IMR-90 (cell line): ENCODE measurements around the gene POMGNT1. TPM values are rescaled to one million over a fixed set of nuclear protein-coding genes. Genes with fewer than 3 reads are reported as not detected.
A peak's percentile ranks its signal among the peaks of the same experiment; 100 is the strongest.

Source experiments
- ATAC-seq: fragments of 200-7000 bp; cut with Tn5 transposase; 2 replicates; pipeline ENCODE4 v1.9.1; 2020; ENCODE audit warnings: low read depth, mild to moderate bottlenecking, moderate library complexity
- BruUV-seq: library from RNA; stranded (reverse); fragments of 400-500 nt; replicated peaks from 2 replicates; lab custom pipeline; 2021; lab: Mats Ljungman, UMichigan
- CTCF ChIA-PET: fragments of 300-600 bp; formaldehyde crosslinking; extraction: SDS; loops from one replicate; lab custom pipeline; 2021; ENCODE audit warnings: antibody characterized with exemption; lab: Yijun Ruan, JAX
- POLR2A ChIA-PET: fragments of 300-600 bp; sonication (Branson Sonifier 250); formaldehyde crosslinking; loops from one replicate; lab custom pipeline; 2022; ENCODE audit warnings: antibody characterized with exemption; ENCODE audit not compliant: unreplicated experiment; lab: Charles Lee
- DNase-seq: peaks from one replicate; pipeline ENCODE4 v3.0.0; 2013
- H2AFZ ChIP-seq: replicated peaks from 2 replicates; pipeline ENCODE3; 2013; ENCODE audit warnings: low read length, mild to moderate bottlenecking; ENCODE audit not compliant: poor library complexity
- H2AK5ac ChIP-seq: 2 replicates; pipeline ENCODE4 v1.6.1; 2013; ENCODE audit warnings: low read depth, low read length, inconsistent platforms
- H2AK9ac ChIP-seq: replicated peaks from 2 replicates; pipeline ENCODE3; 2013; ENCODE audit warnings: mild to moderate bottlenecking, low read depth, low read length, moderate library complexity; ENCODE audit not compliant: poor library complexity
- H2BK120ac ChIP-seq: 2 replicates; pipeline ENCODE4 v1.6.1; 2013; ENCODE audit warnings: low read depth, low read length, inconsistent platforms
- H2BK15ac ChIP-seq: 3 replicates; pipeline ENCODE4 v1.6.1; 2013; ENCODE audit warnings: low read depth, low read length, inconsistent platforms
- H2BK20ac ChIP-seq: 2 replicates; pipeline ENCODE4 v1.6.1; 2013; ENCODE audit warnings: low read depth, mild to moderate bottlenecking, inconsistent platforms, low read length, moderate library complexity
- H2BK5ac ChIP-seq: 2 replicates; pipeline ENCODE4 v1.6.1; 2013; ENCODE audit warnings: mild to moderate bottlenecking, low read depth, low read length, inconsistent platforms; ENCODE audit not compliant: poor library complexity, severe bottlenecking
- H3K14ac ChIP-seq: replicated peaks from 2 replicates; pipeline ENCODE4 v1.6.1; 2013; ENCODE audit warnings: low read depth, low read length, inconsistent platforms
- H3K18ac ChIP-seq: 2 replicates; pipeline ENCODE4 v1.6.1; 2013; ENCODE audit warnings: low read depth, low read length, control low read depth
- H3K23ac ChIP-seq: 2 replicates; pipeline ENCODE4 v1.6.1; 2013; ENCODE audit warnings: low read depth, low read length, inconsistent platforms
- H3K27ac ChIP-seq: 2 replicates; pipeline ENCODE4 v1.5.1; 2013; ENCODE audit warnings: mild to moderate bottlenecking, control low read depth, low read length; ENCODE audit not compliant: insufficient read depth
- H3K27me3 ChIP-seq: 2 replicates; pipeline ENCODE4 v1.6.1; 2013; ENCODE audit warnings: low read length; ENCODE audit not compliant: control insufficient read depth, insufficient read depth
- H3K36me3 ChIP-seq: 2 replicates; pipeline ENCODE4 v1.6.1; 2013; ENCODE audit warnings: low read length, mixed read lengths; ENCODE audit not compliant: control insufficient read depth, insufficient read depth
- H3K4ac ChIP-seq: 2 replicates; pipeline ENCODE4 v1.6.1; 2013; ENCODE audit warnings: low read depth, low read length, inconsistent platforms
- H3K4me1 ChIP-seq: 2 replicates; pipeline ENCODE4 v1.6.1; 2013; ENCODE audit warnings: low read length, mixed read lengths; ENCODE audit not compliant: control insufficient read depth, insufficient read depth
- H3K4me2 ChIP-seq: 2 replicates; pipeline ENCODE4 v1.6.1; 2013; ENCODE audit warnings: low read depth, mild to moderate bottlenecking, control low read depth, low read length, moderate library complexity
- H3K4me3 ChIP-seq: 2 replicates; pipeline ENCODE4 v1.5.1; 2013; ENCODE audit warnings: low read depth, mild to moderate bottlenecking, control low read depth, low read length, moderate library complexity; ENCODE audit not compliant: insufficient read depth
- H3K56ac ChIP-seq: 2 replicates; pipeline ENCODE4 v1.6.1; 2013; ENCODE audit warnings: low read length, inconsistent platforms; ENCODE audit not compliant: insufficient read depth; ENCODE audit errors: extremely low read depth
- H3K79me1 ChIP-seq, 2 experiments: 2 replicates each; pipeline ENCODE4 v1.6.1; 2013; ENCODE audit warnings: low read length in 2 of 2, inconsistent platforms in 1 of 2, low read depth in 1 of 2
- H3K9ac ChIP-seq: 2 replicates; pipeline ENCODE4 v1.6.1; 2013; ENCODE audit warnings: low read depth, low read length, control low read depth
- H3K9me1 ChIP-seq: 2 replicates; pipeline ENCODE4 v1.6.1; 2013; ENCODE audit warnings: low read length, inconsistent platforms; ENCODE audit not compliant: insufficient read depth
- H3K9me3 ChIP-seq: 2 replicates; pipeline ENCODE4 v1.6.1; 2013; ENCODE audit warnings: low read length; ENCODE audit not compliant: control insufficient read depth, insufficient read depth
- H4K20me1 ChIP-seq: 2 replicates; pipeline ENCODE4 v1.6.1; 2013; ENCODE audit warnings: low read length, inconsistent platforms; ENCODE audit not compliant: insufficient read depth
- H4K5ac ChIP-seq: 2 replicates; pipeline ENCODE4 v1.6.1; 2013; ENCODE audit warnings: mild to moderate bottlenecking, low read depth, low read length, control low read depth
- H4K8ac ChIP-seq, 2 experiments: 2 replicates each; pipeline ENCODE4 v1.6.1; 2013; ENCODE audit warnings: low read depth in 2 of 2, low read length in 2 of 2, control low read depth in 1 of 2, inconsistent platforms in 1 of 2
- H4K91ac ChIP-seq: 2 replicates; pipeline ENCODE4 v1.6.1; 2013; ENCODE audit warnings: low read depth, low read length, inconsistent platforms; ENCODE audit not compliant: insufficient read depth
- MAFK ChIP-seq: IDR thresholded peaks from 2 replicates; pipeline ENCODE4 v1.6.1; 2012; ENCODE audit warnings: low read depth, low read length, improper control_type of control experiment
- MAZ ChIP-seq: IDR thresholded peaks from 2 replicates; pipeline ENCODE4 v1.6.1; 2012; ENCODE audit warnings: low read depth, mild to moderate bottlenecking, low read length, improper control_type of control experiment, moderate library complexity, borderline replicate concordance
- WGBS, 2 experiments: methylation state at CpG; one replicate each; pipeline versions ENCODE4 v1.1.5 to v1.1.7; 2013; ENCODE audit warnings: missing lambda C conversion rate in 2 of 2; ENCODE audit not compliant: insufficient read length in 1 of 2; ENCODE audit errors: extremely low coverage in 2 of 2; 5-methylcytosine and 5-hydroxymethylcytosine counted together
- dilution Hi-C: fragments of 300-500 bp; cut with HindIII; formaldehyde crosslinking; loops from one replicate; pipeline ENCODE4 v1.14.3; 2018; ENCODE audit warnings: low sequenced_read_pairs; ENCODE audit not compliant: unreplicated experiment
- in situ Hi-C: fragments of 300-500 bp; cut with MboI; formaldehyde crosslinking; loops from 3 replicates; pipeline ENCODE4 v1.14.3; 2019; ENCODE audit warnings: low sequenced_read_pairs, inconsistent platforms, mixed read lengths
- intact Hi-C: fragments of 100-400 bp; cut with micrococcal nuclease; formaldehyde crosslinking; loops from 2 replicates; pipeline ENCODE4 v1.10.0; 2022
- polyA plus RNA-seq, 3 experiments: library from polyadenylated mRNA; depleted of rRNA; stranded (reverse); fragments of >200 nt; gene quantifications; 2 replicates each; pipeline ENCODE4 v1.2.3, GENCODE V29; 2012; ENCODE audit warnings: low replicate concordance in 1 of 3
- total RNA-seq: library from RNA; depleted of rRNA; stranded (reverse); fragments of >200 nt; gene quantifications from 2 replicates; pipeline ENCODE4 v1.2.3, GENCODE V29; 2012

POMGNT1 gene
- total and polyA plus RNA-seq, 2 of the 4 experiments (the other 2 are of a cell fraction): 54.8 to 65.3 TPM

GRCh38 chr1:46169811-46170454 is 28.3 kb downstream of the POMGNT1 start:
- no peak overlapping the region for H2BK120ac ChIP-seq
- H3K4me1 ChIP-seq: peaks cover 5% of the 10 kb centered on the region
- no peak overlapping the region for H3K4ac ChIP-seq
- CTCF ChIA-PET: interaction anchor here (0.6 kb wide), 2 partner anchors 12 to 75 kb away, joined by 3 read pairs; no protein-coding TSS in a partner anchor
- dilution Hi-C loops: no loop called here
- no peak for TF ChIP-seq MAZ
- 0 out of 2 replicates have a peak, but pooled peaks have one; percentile 37 for TF ChIP-seq MAFK
- H3K9me3 ChIP-seq: no peaks in the 10 kb centered on the region
- H3K18ac ChIP-seq: no peak overlapping the region
- H3K4me3 ChIP-seq: no peak overlapping the region
- no peak overlapping the region for H3K27ac ChIP-seq
- H2AK9ac ChIP-seq: no peak overlapping the region
- ATAC-seq (no peak), DNase-seq (no peak)
- POLR2A ChIA-PET: no interaction called here
- no peak overlapping the region for H3K56ac ChIP-seq
- intact Hi-C loops: no loop called here
- no peaks in the 10 kb centered on the region for H4K20me1 ChIP-seq
- peaks cover 5% of the 10 kb centered on the region for H3K9me1 ChIP-seq
- no TSS peak for BruUV-seq
- H4K5ac ChIP-seq: no peak overlapping the region
- H3K9ac ChIP-seq: no peak overlapping the region
- H3K79me1 ChIP-seq: no peaks in the 10 kb centered on the region
- H3K36me3 ChIP-seq: no peaks in the 10 kb centered on the region
- H2BK15ac ChIP-seq: no peak overlapping the region
- H4K8ac ChIP-seq: no peak overlapping the region
- H3K23ac ChIP-seq: no peak overlapping the region
- in situ Hi-C loops: no loop called here
- WGBS, 2 experiments: no CpG with 5 or more reads among the region's 3 CpGs
- no peak overlapping the region for H3K4me2 ChIP-seq
- no peak overlapping the region for H2BK20ac ChIP-seq
- H3K27me3 ChIP-seq: peaks cover 32% of the 10 kb centered on the region
- H2AK5ac ChIP-seq: no peak overlapping the region
- H4K91ac ChIP-seq: no peak overlapping the region
- H3K14ac ChIP-seq: no peak overlapping the region
- no peak overlapping the region for H2AFZ ChIP-seq
- no peak overlapping the region for H2BK5ac ChIP-seq
